Adipose tissue (tissue), 3 donors: ENCODE measurements around the gene IGF1R. TPM values are rescaled to one million over a fixed set of nuclear protein-coding genes. Genes with fewer than 3 reads are reported as not detected.

Source experiments
- H3K27ac ChIP-seq: one replicate; pipeline ENCODE4 v1.5.1; 2013; ENCODE audit warnings: low read depth, low read length
- WGBS, 3 donors: extraction: QIAGEN DNeasy Blood & Tissue Kit; methylation state at CpG; one replicate each; pipeline ENCODE4 v1.1.7; 2013; 5-methylcytosine and 5-hydroxymethylcytosine counted together
- polyA plus RNA-seq, 3 donors: library from polyadenylated mRNA; stranded (reverse); fragments of 200-250 nt; gene quantifications; one replicate each; pipeline ENCODE4 v1.2.3, GENCODE V29; 2013
- donor health status: healthy with polysubstance abuse.
- donor health status: Bipolar disorder and iron deficiency.
- donor health status: healthy.

IGF1R gene
- polyA plus RNA-seq, 3 donors: 3.9 to 5.6 (median 4.0) TPM

- no peak overlapping the region for H3K27ac ChIP-seq
- WGBS, 3 donors: 72 to 92% (median 92%) methylated on average over 7 of the region's 7 CpGs
These were observed 18.5 kb downstream of the IGF1R start for GRCh38 chr15:98666841-98667240.

GRCh38 chr15:98667521-98668179, 19.3 kb downstream of the IGF1R start:
- H3K27ac ChIP-seq: no peak overlapping the region
- 88 to 91% (median 90%) methylated on average over 13 of the region's 13 CpGs for WGBS, 3 donors

GRCh38 chr15:98668566-98669308, 20.4 kb downstream of the IGF1R start:
- 52 to 71% (median 54%) methylated on average over 10 of the region's 10 CpGs for WGBS, 3 donors
- H3K27ac ChIP-seq: no peak overlapping the region

- WGBS, 3 donors: 94 to 95% (median 95%) methylated on average over 7 of the region's 7 CpGs
- no peak overlapping the region for H3K27ac ChIP-seq
These were observed 21.3 kb downstream of the IGF1R start for GRCh38 chr15:98669638-98670037.

- H3K27ac ChIP-seq: no peak overlapping the region
- WGBS, 3 donors: 32 to 51% (median 38%) methylated on average over 6 of the region's 6 CpGs
These were observed 23.0 kb downstream of the IGF1R start for GRCh38 chr15:98671060-98672008.

- H3K27ac ChIP-seq: no peak overlapping the region
These were observed 24.8 kb downstream of the IGF1R start for GRCh38 chr15:98673133-98673532.

GRCh38 chr15:98674336-98674735, 26.0 kb downstream of the IGF1R start:
- no peak overlapping the region for H3K27ac ChIP-seq
- 29 to 91% (median 86%) methylated on average over 9 of the region's 9 CpGs for WGBS, 3 donors

More at GRCh38 chr15:98673133-98673532, 24.8 kb downstream of the IGF1R start:
- 68 to 95% (median 95%) methylated on average over 4 of the region's 4 CpGs for WGBS, 3 donors

- WGBS, 3 donors: 80 to 95% (median 94%) methylated on average over 7 of the region's 7 CpGs
- H3K27ac ChIP-seq: no peak overlapping the region
These were observed 28.4 kb downstream of the IGF1R start for GRCh38 chr15:98676586-98677270.

GRCh38 chr15:98677345-98678059, 29.2 kb downstream of the IGF1R start:
- no peak overlapping the region for H3K27ac ChIP-seq
- WGBS, 3 donors: 84 to 86% (median 85%) methylated on average over 5 of the region's 5 CpGs

- 96 to 99% (median 97%) methylated on average over 7 of the region's 7 CpGs for WGBS, 3 donors
- no peak overlapping the region for H3K27ac ChIP-seq
These were observed 30.1 kb downstream of the IGF1R start for GRCh38 chr15:98678484-98678883.

- WGBS, 3 donors: 82 to 85% (median 82%) methylated on average over 7 of the region's 7 CpGs
- H3K27ac ChIP-seq: no peak overlapping the region
These were observed 32.7 kb downstream of the IGF1R start for GRCh38 chr15:98681061-98681460.

- WGBS, 3 donors: 46 to 58% (median 50%) methylated on average over 9 of the region's 9 CpGs
- H3K27ac ChIP-seq: no peak overlapping the region
These were observed 34.8 kb downstream of the IGF1R start for GRCh38 chr15:98682992-98683701.

GRCh38 chr15:98683831-98684230, 35.5 kb downstream of the IGF1R start:
- no peak overlapping the region for H3K27ac ChIP-seq
- WGBS, 3 donors: 45 to 63% (median 51%) methylated on average over 5 of the region's 5 CpGs

GRCh38 chr15:98684436-98684835, 36.1 kb downstream of the IGF1R start:
- WGBS, 3 donors: 27 to 54% (median 36%) methylated on average over 4 of the region's 4 CpGs
- no peak overlapping the region for H3K27ac ChIP-seq

GRCh38 chr15:98684995-98685525, 36.7 kb downstream of the IGF1R start:
- 82 to 83% (median 83%) methylated on average over 5 of the region's 5 CpGs for WGBS, 3 donors
- H3K27ac ChIP-seq: no peak overlapping the region

GRCh38 chr15:98686983-98687382, 38.6 kb downstream of the IGF1R start:
- 58 to 96% (median 95%) methylated on average over 5 of the region's 5 CpGs for WGBS, 3 donors

GRCh38 chr15:98689431-98689861, 41.1 kb downstream of the IGF1R start:
- H3K27ac ChIP-seq: no peak overlapping the region
- WGBS, 3 donors: 81 to 90% (median 81%) methylated on average over 5 of the region's 5 CpGs

More at GRCh38 chr15:98686983-98687382, 38.6 kb downstream of the IGF1R start:
- no peak overlapping the region for H3K27ac ChIP-seq
